SK-MEL-5 (cell line): ENCODE data around the gene CSRNP3. TPM values are rescaled to one million over a fixed set of nuclear protein-coding genes. Genes with fewer than 3 reads are reported as not detected.

Experiments
- DNase-seq: peaks from one replicate; pipeline ENCODE4 v3.0.0-alpha.2; 2016; ENCODE audit warnings: low read depth, low spot score
- in situ Hi-C: cut with HindIII; loops from 2 replicates; pipeline ENCODE4 v1.10.0; 2016; ENCODE audit warnings: low sequenced_read_pairs, high pct_unique_total_duplicates, low pct_unique_long_range_greater_than_20kb
- total RNA-seq: library from RNA; depleted of rRNA; stranded (reverse); fragments of >200 nt; shearing (Covaris generic); gene quantifications from 2 replicates; pipeline ENCODE4 v1.2.3, GENCODE V29; 2014

Gene CSRNP3
- total RNA-seq, 1 experiment from 2014 or later, result 0.45 TPM

GRCh38 chr2:165518611-165519010 is 49.1 kb downstream of the CSRNP3 start:
- DNase-seq, result no peak
- in situ Hi-C loops, result no loop called here

- peak; percentile 8 for DNase-seq
Measured at GRCh38 chr2:165522719-165523118, 53.2 kb downstream of the CSRNP3 start.

GRCh38 chr2:165524720-165525119 is 55.2 kb downstream of the CSRNP3 start:
- DNase-seq, result no peak
- in situ Hi-C loops, result no loop called here

More at GRCh38 chr2:165522719-165523118, 53.2 kb downstream of the CSRNP3 start:
- in situ Hi-C loops, result no loop called here

- in situ Hi-C loops, result no loop called here
- no peak for DNase-seq
Measured at GRCh38 chr2:165528691-165529090, 59.2 kb downstream of the CSRNP3 start.

GRCh38 chr2:165529130-165529529 is 59.6 kb downstream of the CSRNP3 start:
- DNase-seq, result no peak
- in situ Hi-C loops, result no loop called here

GRCh38 chr2:165533331-165533730 is 63.8 kb downstream of the CSRNP3 start:
- no peak for DNase-seq
- in situ Hi-C loops, result no loop called here

GRCh38 chr2:165535471-165535870 is 66.0 kb downstream of the CSRNP3 start:
- no peak for DNase-seq
- in situ Hi-C loops, result no loop called here

GRCh38 chr2:165536851-165537499 is 67.5 kb downstream of the CSRNP3 start:
- no peak for DNase-seq
- in situ Hi-C loops, result no loop called here

- no peak for DNase-seq
- in situ Hi-C loops, result no loop called here
Measured at GRCh38 chr2:165539985-165540384, 70.5 kb downstream of the CSRNP3 start.

- DNase-seq, result no peak
- in situ Hi-C loops, result no loop called here
Measured at GRCh38 chr2:165544897-165545296, 75.4 kb downstream of the CSRNP3 start.

GRCh38 chr2:165547900-165548299 is 78.4 kb downstream of the CSRNP3 start:
- in situ Hi-C loops, result no loop called here
- DNase-seq, result no peak

- in situ Hi-C loops, result no loop called here
- DNase-seq, result peak; percentile 74
Measured at GRCh38 chr2:165549619-165550018, 80.1 kb downstream of the CSRNP3 start.

GRCh38 chr2:165558832-165559231 is 89.3 kb downstream of the CSRNP3 start:
- DNase-seq, result peak; percentile 37
- in situ Hi-C loops, result no loop called here

GRCh38 chr2:165560377-165560988 is 91.0 kb downstream of the CSRNP3 start:
- in situ Hi-C loops, result no loop called here
- DNase-seq, result no peak

- in situ Hi-C loops, result no loop called here
- no peak for DNase-seq
Measured at GRCh38 chr2:165561516-165561915, 92.0 kb downstream of the CSRNP3 start.

- DNase-seq, result no peak
- in situ Hi-C loops, result no loop called here
Measured at GRCh38 chr2:165562233-165562632, 92.7 kb downstream of the CSRNP3 start.

GRCh38 chr2:165563468-165564225 is 94.1 kb downstream of the CSRNP3 start:
- DNase-seq, result peak; percentile 45
- in situ Hi-C loops, result no loop called here

- in situ Hi-C loops, result no loop called here
- DNase-seq, result no peak
Measured at GRCh38 chr2:165566008-165566407, 96.5 kb downstream of the CSRNP3 start.

- in situ Hi-C loops, result no loop called here
- no peak for DNase-seq
Measured at GRCh38 chr2:165567273-165567672, 97.8 kb downstream of the CSRNP3 start.
